Measurements from ENCODE around the gene SYMPK.
"Not testable (repeated sequence)": the region's sequence is repeated elsewhere in the genome, so short reads cannot be mapped to it uniquely, and the experiment has no call there.

Gene SYMPK

GRCh38 chr19:45879971-45880370 lies 17.0 kb upstream of the SYMPK start:
- H3K9me3 Mint-ChIP-seq = no peaks in the 10 kb centered on the region
- H3K4me1 Mint-ChIP-seq = peaks cover 34% of the 10 kb centered on the region
- no peak for ATAC-seq
- H3K27ac Mint-ChIP-seq = no peak overlapping the region
- H3K36me3 Mint-ChIP-seq = peaks cover 15% of the 10 kb centered on the region
- H3K27me3 Mint-ChIP-seq = peaks cover 62% of the 10 kb centered on the region
- no peak overlapping the region for H3K4me3 Mint-ChIP-seq

GRCh38 chr19:45879055-45879454 lies 16.1 kb upstream of the SYMPK start:
- Mint-ChIP-seq H3K36me3 (peaks cover 15% of the 10 kb centered on the region), H3K27me3 (peaks cover 71% of the 10 kb centered on the region), H3K27ac (no peak overlapping the region), H3K4me1 (peaks cover 34% of the 10 kb centered on the region), H3K4me3 (no peak overlapping the region), H3K9me3 (no peaks in the 10 kb centered on the region)
- no peak for ATAC-seq

- peaks cover 10% of the 10 kb centered on the region for H3K36me3 Mint-ChIP-seq
- peaks cover 27% of the 10 kb centered on the region for H3K4me1 Mint-ChIP-seq
- ATAC-seq = no peak
- H3K27me3 Mint-ChIP-seq = peaks cover 75% of the 10 kb centered on the region
- H3K9me3 Mint-ChIP-seq = no peaks in the 10 kb centered on the region
- H3K4me3 Mint-ChIP-seq = no peak overlapping the region
- H3K27ac Mint-ChIP-seq = no peak overlapping the region
Measured at GRCh38 chr19:45878043-45878794, 15.3 kb upstream of the SYMPK start.

GRCh38 chr19:45876411-45877197 lies 13.7 kb upstream of the SYMPK start:
- peaks cover 70% of the 10 kb centered on the region for H3K27me3 Mint-ChIP-seq
- H3K36me3 Mint-ChIP-seq = peaks cover 4% of the 10 kb centered on the region
- H3K4me3 Mint-ChIP-seq = no peak overlapping the region

GRCh38 chr19:45876161-45876410 lies 13.1 kb upstream of the SYMPK start:
- H3K4me3 Mint-ChIP-seq = no peak overlapping the region
- no peaks in the 10 kb centered on the region for H3K36me3 Mint-ChIP-seq
- H3K27me3 Mint-ChIP-seq = peaks cover 65% of the 10 kb centered on the region
- no peaks in the 10 kb centered on the region for H3K9me3 Mint-ChIP-seq
- no peak overlapping the region for H3K27ac Mint-ChIP-seq
- peaks cover 9% of the 10 kb centered on the region for H3K4me1 Mint-ChIP-seq
- peak; percentile 57 for ATAC-seq

More at GRCh38 chr19:45876411-45877197, 13.7 kb upstream of the SYMPK start:
- Mint-ChIP-seq H3K9me3 (no peaks in the 10 kb centered on the region), H3K27ac (no peak overlapping the region), H3K4me1 (peaks cover 13% of the 10 kb centered on the region)
- ATAC-seq = peak; percentile 21

GRCh38 chr19:45874620-45874966 lies 11.6 kb upstream of the SYMPK start:
- H3K36me3 Mint-ChIP-seq = no peaks in the 10 kb centered on the region
- peaks cover 55% of the 10 kb centered on the region for H3K27me3 Mint-ChIP-seq
- H3K4me3 Mint-ChIP-seq = peak overlapping the region; percentile 13
- H3K27ac Mint-ChIP-seq = no peak overlapping the region
- no peak for ATAC-seq
- peaks cover 9% of the 10 kb centered on the region for H3K4me1 Mint-ChIP-seq
- H3K9me3 Mint-ChIP-seq = no peaks in the 10 kb centered on the region

GRCh38 chr19:45873219-45873772 lies 10.3 kb upstream of the SYMPK start:
- Mint-ChIP-seq H3K4me3 (no peak overlapping the region), H3K9me3 (no peaks in the 10 kb centered on the region), H3K36me3 (no peaks in the 10 kb centered on the region), H3K4me1 (peaks cover 9% of the 10 kb centered on the region), H3K27ac (no peak overlapping the region), H3K27me3 (peaks cover 45% of the 10 kb centered on the region)
- no peak for ATAC-seq

GRCh38 chr19:45872095-45872919 lies 9.4 kb upstream of the SYMPK start:
- Mint-ChIP-seq H3K27ac (no peak overlapping the region), H3K9me3 (no peaks in the 10 kb centered on the region), H3K27me3 (peaks cover 36% of the 10 kb centered on the region), H3K4me1 (peaks cover 9% of the 10 kb centered on the region), H3K36me3 (no peaks in the 10 kb centered on the region), H3K4me3 (no peak overlapping the region)
- ATAC-seq = no peak

GRCh38 chr19:45870798-45871197 lies 7.9 kb upstream of the SYMPK start:
- H3K4me3 Mint-ChIP-seq = no peak overlapping the region
- ATAC-seq = no peak
- H3K36me3 Mint-ChIP-seq = no peaks in the 10 kb centered on the region
- no peak overlapping the region for H3K27ac Mint-ChIP-seq
- H3K9me3 Mint-ChIP-seq = no peaks in the 10 kb centered on the region
- peaks cover 23% of the 10 kb centered on the region for H3K27me3 Mint-ChIP-seq
- peaks cover under 1% of the 10 kb centered on the region for H3K4me1 Mint-ChIP-seq

GRCh38 chr19:45867241-45867640 lies 4.3 kb upstream of the SYMPK start:
- H3K9me3 Mint-ChIP-seq, H3K27ac Mint-ChIP-seq, ATAC-seq, H3K4me3 Mint-ChIP-seq, H3K36me3 Mint-ChIP-seq: not testable (repeated sequence)
- H3K27me3 Mint-ChIP-seq = peaks cover 26% of the 10 kb centered on the region
- H3K4me1 Mint-ChIP-seq = peaks cover 16% of the 10 kb centered on the region

- H3K4me3 Mint-ChIP-seq = no peak overlapping the region
- H3K4me1 Mint-ChIP-seq = peaks cover 22% of the 10 kb centered on the region
- no peaks in the 10 kb centered on the region for H3K36me3 Mint-ChIP-seq
- H3K27me3 Mint-ChIP-seq = peaks cover 26% of the 10 kb centered on the region
- H3K27ac Mint-ChIP-seq = no peak overlapping the region
- no peak for ATAC-seq
- H3K9me3 Mint-ChIP-seq = no peaks in the 10 kb centered on the region
Measured at GRCh38 chr19:45866400-45867176, 3.6 kb upstream of the SYMPK start.

GRCh38 chr19:45865269-45865948 lies 2.5 kb upstream of the SYMPK start:
- no peak for ATAC-seq
- Mint-ChIP-seq H3K36me3 (peaks cover 6% of the 10 kb centered on the region), H3K4me1 (peaks cover 31% of the 10 kb centered on the region), H3K27ac (no peak overlapping the region), H3K27me3 (peaks cover 26% of the 10 kb centered on the region), H3K4me3 (no peak overlapping the region), H3K9me3 (no peaks in the 10 kb centered on the region)

- peaks cover 26% of the 10 kb centered on the region for H3K27me3 Mint-ChIP-seq
Measured at GRCh38 chr19:45864629-45865082, 1.7 kb upstream of the SYMPK start.

More at GRCh38 chr19:45864629-45865082, 1.7 kb upstream of the SYMPK start:
- no peaks in the 10 kb centered on the region for H3K9me3 Mint-ChIP-seq
- H3K27ac Mint-ChIP-seq = no peak overlapping the region
- H3K4me3 Mint-ChIP-seq = no peak overlapping the region
- no peak for ATAC-seq
- peaks cover 11% of the 10 kb centered on the region for H3K36me3 Mint-ChIP-seq
- H3K4me1 Mint-ChIP-seq = peaks cover 36% of the 10 kb centered on the region

Measured in stimulated activated memory B cell treated with anti-CD40 and anti-IgM and Interleukin-4, amounts not matched to agents 10 μg/mL and 1 μg/mL and 100 μg/mL, for 72 hours (primary cell).